ENCODE results near the gene RCAN2. TPM values are rescaled to one million over a fixed set of nuclear protein-coding genes. Genes with fewer than 3 reads are reported as not detected.

Gene RCAN2
- total RNA-seq, 1 donor from 2014 or later: 5.8 TPM

DNA sequence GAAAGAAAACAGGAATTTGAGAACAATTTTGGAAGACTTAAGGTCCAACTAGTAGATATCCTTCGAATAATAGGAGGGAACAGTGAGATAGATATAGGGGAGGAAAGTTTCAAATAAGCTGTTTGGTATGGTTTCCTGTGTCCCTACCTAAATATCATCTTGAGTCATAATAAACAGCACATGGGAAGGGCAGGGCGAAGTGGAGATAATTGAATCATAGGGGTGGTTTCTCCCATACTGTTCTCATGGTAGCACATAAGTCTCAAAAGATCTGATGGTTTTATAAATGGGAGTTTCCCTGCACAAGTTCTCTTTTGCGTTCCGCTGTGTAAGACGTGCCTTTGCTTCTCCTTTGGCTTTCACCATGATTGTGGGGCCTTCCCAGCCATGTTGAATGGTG, 281.0 kb downstream of the RCAN2 start:
- H3K36me3 ChIP-seq: no peaks in the 10 kb centered on the region
- H3K4me2 ChIP-seq: no peak overlapping the region
- H3K4me3 Mint-ChIP-seq: no peak overlapping the region
- no peaks in the 10 kb centered on the region for H3K27me3 Mint-ChIP-seq (ENCODE audit: insufficient read depth, low read depth)
- H4K20me1 ChIP-seq (ENCODE audit: low read depth): no peaks in the 10 kb centered on the region
- H3K9me3 Mint-ChIP-seq: peaks cover 2% of the 10 kb centered on the region
- no peaks in the 10 kb centered on the region for H3K27me3 ChIP-seq
- no peaks in the 10 kb centered on the region for H3K79me2 ChIP-seq (ENCODE audit: low read depth)
- no peak overlapping the region for H3K27ac Mint-ChIP-seq
- no peaks in the 10 kb centered on the region for H3F3A ChIP-seq (ENCODE audit: low read depth)
- H3K9me3 ChIP-seq (ENCODE audit: low read depth): no peaks in the 10 kb centered on the region
- no peak overlapping the region for H3K4me3 ChIP-seq
- no peaks in the 10 kb centered on the region for H3K4me1 Mint-ChIP-seq
- no peaks in the 10 kb centered on the region for H3K36me3 Mint-ChIP-seq
- TF ChIP-seq EZH2 (IDR thresholded peaks at IDR 0.05) (no peak), EZH2phosphoT487 (IDR thresholded peaks at IDR 0.05) (no peak)
- TF ChIP-seq, protein P1, sequence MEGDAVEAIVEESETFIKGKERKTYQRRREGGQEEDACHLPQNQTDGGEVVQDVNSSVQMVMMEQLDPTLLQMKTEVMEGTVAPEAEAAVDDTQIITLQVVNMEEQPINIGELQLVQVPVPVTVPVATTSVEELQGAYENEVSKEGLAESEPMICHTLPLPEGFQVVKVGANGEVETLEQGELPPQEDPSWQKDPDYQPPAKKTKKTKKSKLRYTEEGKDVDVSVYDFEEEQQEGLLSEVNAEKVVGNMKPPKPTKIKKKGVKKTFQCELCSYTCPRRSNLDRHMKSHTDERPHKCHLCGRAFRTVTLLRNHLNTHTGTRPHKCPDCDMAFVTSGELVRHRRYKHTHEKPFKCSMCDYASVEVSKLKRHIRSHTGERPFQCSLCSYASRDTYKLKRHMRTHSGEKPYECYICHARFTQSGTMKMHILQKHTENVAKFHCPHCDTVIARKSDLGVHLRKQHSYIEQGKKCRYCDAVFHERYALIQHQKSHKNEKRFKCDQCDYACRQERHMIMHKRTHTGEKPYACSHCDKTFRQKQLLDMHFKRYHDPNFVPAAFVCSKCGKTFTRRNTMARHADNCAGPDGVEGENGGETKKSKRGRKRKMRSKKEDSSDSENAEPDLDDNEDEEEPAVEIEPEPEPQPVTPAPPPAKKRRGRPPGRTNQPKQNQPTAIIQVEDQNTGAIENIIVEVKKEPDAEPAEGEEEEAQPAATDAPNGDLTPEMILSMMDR (IDR thresholded peaks at IDR 0.05): no peak
- H3K27ac ChIP-seq: no peak overlapping the region
- no peak overlapping the region for H3K9ac ChIP-seq
- H2AFZ ChIP-seq (replicated peaks): no peak overlapping the region
- no peak for DNase-seq (ENCODE audit: low spot score)
- no peaks in the 10 kb centered on the region for H3K4me1 ChIP-seq

DNA sequence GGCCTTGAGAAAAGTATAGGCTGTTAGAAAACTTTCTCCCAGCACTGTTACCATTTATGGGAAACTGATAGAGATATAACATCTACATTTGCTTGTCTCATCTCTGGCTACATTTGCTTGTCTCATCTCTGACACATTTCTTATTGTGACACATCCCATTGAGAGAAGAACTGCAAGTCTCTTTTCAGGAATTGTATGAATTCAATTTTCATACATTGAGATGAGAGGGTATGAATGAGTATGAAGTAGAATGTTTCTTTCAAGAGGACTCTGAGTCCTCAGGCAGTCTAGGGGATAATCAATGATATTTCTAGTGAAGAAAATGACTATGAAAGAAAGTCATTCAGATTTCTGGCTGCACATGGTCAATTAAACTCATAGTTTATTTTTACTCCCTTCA, 282.9 kb downstream of the RCAN2 start:
- H3K9me3 ChIP-seq (ENCODE audit: low read depth): no peaks in the 10 kb centered on the region
- H3F3A ChIP-seq (ENCODE audit: low read depth): no peaks in the 10 kb centered on the region
- no peak overlapping the region for H3K4me3 ChIP-seq
- no peak overlapping the region for H2AFZ ChIP-seq (replicated peaks)
- H3K4me1 ChIP-seq: no peaks in the 10 kb centered on the region
- H3K79me2 ChIP-seq (ENCODE audit: low read depth): no peaks in the 10 kb centered on the region
- Mint-ChIP-seq H3K4me3 (no peak overlapping the region), H3K9me3 (peaks cover 2% of the 10 kb centered on the region), H3K27ac (no peak overlapping the region), H3K4me1 (no peaks in the 10 kb centered on the region), H3K36me3 (no peaks in the 10 kb centered on the region), H3K27me3 (ENCODE audit: insufficient read depth, low read depth) (peaks cover 2% of the 10 kb centered on the region)
- no peak overlapping the region for H3K9ac ChIP-seq
- TF ChIP-seq EZH2phosphoT487 (IDR thresholded peaks at IDR 0.05) (no peak), EZH2 (IDR thresholded peaks at IDR 0.05) (no peak)
- TF ChIP-seq, protein P1 (IDR thresholded peaks at IDR 0.05): no peak
- H3K27me3 ChIP-seq: no peaks in the 10 kb centered on the region
- DNase-seq (ENCODE audit: low spot score): no peak
- H4K20me1 ChIP-seq (ENCODE audit: low read depth): no peaks in the 10 kb centered on the region
- H3K36me3 ChIP-seq: no peaks in the 10 kb centered on the region
- no peak overlapping the region for H3K27ac ChIP-seq
- H3K4me2 ChIP-seq: no peak overlapping the region

DNA sequence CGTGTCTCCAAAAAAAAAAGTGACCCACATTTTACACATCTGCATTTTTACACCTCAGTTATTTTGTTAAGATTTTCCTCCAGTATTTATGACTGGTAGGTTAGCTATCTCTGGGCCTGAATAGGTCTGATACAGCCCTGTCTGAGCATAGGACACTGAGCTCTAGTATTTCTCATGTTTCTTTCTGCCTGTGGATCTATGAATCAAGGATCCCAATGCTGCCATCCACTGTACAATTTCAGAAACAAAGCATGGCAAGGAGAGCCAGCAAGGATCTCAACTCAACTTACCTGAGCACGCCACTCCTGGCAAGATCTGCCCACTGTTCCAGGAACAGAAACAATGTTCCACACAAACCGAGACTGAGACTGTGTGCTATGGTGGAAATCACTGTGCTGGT, 284.1 kb downstream of the RCAN2 start:
- no peaks in the 10 kb centered on the region for H3K79me2 ChIP-seq (ENCODE audit: low read depth)
- Mint-ChIP-seq H3K27me3 (ENCODE audit: insufficient read depth, low read depth) (peaks cover 2% of the 10 kb centered on the region), H3K27ac (no peak overlapping the region), H3K4me1 (no peaks in the 10 kb centered on the region), H3K4me3 (no peak overlapping the region), H3K9me3 (peaks cover 2% of the 10 kb centered on the region), H3K36me3 (no peaks in the 10 kb centered on the region)
- H3K9me3 ChIP-seq (ENCODE audit: low read depth): no peaks in the 10 kb centered on the region
- no peak overlapping the region for H3K4me3 ChIP-seq
- no peak overlapping the region for H3K9ac ChIP-seq
- H2AFZ ChIP-seq (replicated peaks): no peak overlapping the region
- no peaks in the 10 kb centered on the region for H3F3A ChIP-seq (ENCODE audit: low read depth)
- H3K27me3 ChIP-seq: no peaks in the 10 kb centered on the region
- no peak overlapping the region for H3K27ac ChIP-seq
- no peaks in the 10 kb centered on the region for H4K20me1 ChIP-seq (ENCODE audit: low read depth)
- no peaks in the 10 kb centered on the region for H3K36me3 ChIP-seq
- H3K4me1 ChIP-seq: no peaks in the 10 kb centered on the region
- no peak for DNase-seq (ENCODE audit: low spot score)
- TF ChIP-seq EZH2phosphoT487 (IDR thresholded peaks at IDR 0.05) (no peak), EZH2 (IDR thresholded peaks at IDR 0.05) (no peak)
- TF ChIP-seq, protein P1 (IDR thresholded peaks at IDR 0.05): no peak
- H3K4me2 ChIP-seq: no peak overlapping the region
